K562 (cell line): ENCODE results near the gene SPATA2. TPM values are rescaled to one million over a fixed set of nuclear protein-coding genes. Genes with fewer than 3 reads are reported as not detected.

Experiments used
- BCOR ChIP-seq: fragments of 450-650 bp; IDR thresholded peaks from 2 replicates; pipeline ENCODE4 v1.6.1; 2016
- ETV1 ChIP-seq: fragments of 450-650 bp; conservative IDR thresholded peaks from 2 replicates; pipeline ENCODE4 v1.6.1; 2016; ENCODE audit warnings: missing genetic modification characterization, control low read depth, low read depth, missing compliant biosample characterization
- MTA3 ChIP-seq: fragments of 450-650 bp; formaldehyde crosslinking; IDR thresholded peaks from 2 replicates; pipeline ENCODE4 v1.6.1; 2017; ENCODE audit warnings: mild to moderate bottlenecking, borderline replicate concordance
- NFIX ChIP-seq: fragments of 250-450 bp; sonication (Bioruptor Pico); IDR thresholded peaks from 2 replicates; pipeline ENCODE4 v1.4.0; 2020; ENCODE audit warnings: low read depth, mild to moderate bottlenecking, moderate library complexity
- NR1H2 ChIP-seq: sonication (generic); formaldehyde crosslinking; IDR thresholded peaks from 2 replicates; pipeline ENCODE4 v1.4.0; 2020; ENCODE audit warnings: mild to moderate bottlenecking, missing genetic modification reagents
- NR4A1 ChIP-seq, 2 experiments: fragments of 250-450 bp in 1 of 2; fragments of 450-650 bp in 1 of 2; sonication (Bioruptor Pico) in 1 of 2; IDR thresholded peaks; 2 replicates each; pipeline versions ENCODE4 v1.4.0 to v1.6.1; 2016 to 2020; ENCODE audit warnings: mild to moderate bottlenecking in 2 of 2, missing compliant biosample characterization in 1 of 2, missing genetic modification characterization in 1 of 2, moderate library complexity in 1 of 2
- PCBP2 ChIP-seq: fragments of 200-400 bp; formaldehyde crosslinking; IDR thresholded peaks from 2 replicates; pipeline ENCODE4 v1.6.1; 2018; ENCODE audit warnings: low read length, low read depth, mild to moderate bottlenecking, moderate library complexity; ENCODE audit not compliant: poor library complexity, severe bottlenecking
- RBFOX2 ChIP-seq: fragments of 200-400 bp; formaldehyde crosslinking; IDR thresholded peaks from 2 replicates; pipeline ENCODE4 v1.6.1; 2017; ENCODE audit warnings: low read depth, mild to moderate bottlenecking, low read length, moderate library complexity
- RREB1 ChIP-seq: fragments of 250-450 bp; sonication (Bioruptor Pico); IDR thresholded peaks from 2 replicates; pipeline ENCODE4 v1.4.0; 2020
- XRCC4 ChIP-seq: IDR thresholded peaks from one replicate; pipeline ENCODE4 v1.6.1; 2011; ENCODE audit not compliant: insufficient read depth, insufficient read length; ENCODE audit errors: extremely low read depth
- YY1 ChIP-seq, 3 experiments: IDR thresholded peaks; 2 replicates each; pipeline ENCODE4 v1.6.1; 2011; ENCODE audit warnings: low read length in 2 of 3, mild to moderate bottlenecking in 2 of 3, moderate library complexity in 2 of 3, borderline replicate concordance in 1 of 3, control low read depth in 1 of 3, low read depth in 1 of 3; ENCODE audit not compliant: insufficient read depth in 3 of 3, insufficient replicate concordance in 2 of 3, control insufficient read depth in 1 of 3, insufficient read length in 1 of 3; ENCODE audit errors: extremely low read depth in 1 of 3
- ZBTB17 ChIP-seq: fragments of 450-650 bp; formaldehyde crosslinking; IDR thresholded peaks from 2 replicates; pipeline ENCODE4 v1.4.0; 2020; ENCODE audit warnings: mild to moderate bottlenecking
- ZBTB43 ChIP-seq: sonication (generic); formaldehyde crosslinking; IDR thresholded peaks from 2 replicates; pipeline ENCODE4 v1.8.0; 2023; ENCODE audit warnings: mild to moderate bottlenecking, missing genetic modification reagents
- ZBTB7A ChIP-seq: IDR thresholded peaks from 2 replicates; pipeline ENCODE4 v1.6.1; 2011; ENCODE audit warnings: low read depth, mild to moderate bottlenecking, low read length, moderate library complexity, borderline replicate concordance; ENCODE audit not compliant: control insufficient read depth
- ZNF431 ChIP-seq: sonication (generic); formaldehyde crosslinking; IDR thresholded peaks from 2 replicates; pipeline ENCODE4 v1.8.0; 2022; ENCODE audit warnings: mild to moderate bottlenecking, missing genetic modification reagents
- ZNF699 ChIP-seq: fragments of 250-450 bp; sonication (Bioruptor Pico); IDR thresholded peaks from 2 replicates; pipeline ENCODE4 v1.8.0; 2021; ENCODE audit warnings: mild to moderate bottlenecking, moderate library complexity; ENCODE audit not compliant: insufficient replicate concordance
- polyA plus RNA-seq, 8 experiments: library from polyadenylated mRNA; depleted of rRNA in 4 of 8; stranded (reverse) in 5 of 8; unstranded in 3 of 8; fragments of >200 nt; fragmentation: Nextera tagmentation in 2 of 8; fragmentation: Illumina TruSeq in 1 of 8; extraction: Ambion mirVana in 2 of 8; extraction: Trizol in 1 of 8; gene quantifications; 2 replicates each; pipeline versions ENCODE4 v1.2.1 to v1.2.3, GENCODE V29; 2011 to 2014; ENCODE audit warnings: inconsistent platforms in 1 of 8, missing spikeins in 1 of 8
- total RNA-seq, 7 experiments: library from RNA; depleted of rRNA in 6 of 7; stranded (reverse); fragments of >200 nt in 6 of 7; fragmentation: Illumina TruSeq in 2 of 7; extraction: Trizol in 2 of 7; gene quantifications; 2 replicates each; pipeline versions ENCODE4 v1.2.1 to v1.2.3, GENCODE V29; 2011 to 2021; ENCODE audit warnings: low replicate concordance in 1 of 7
- TF ChIP-seq, protein P1 (sequence below): fragments of 250-450 bp; sonication (Bioruptor Pico); IDR thresholded peaks from 2 replicates; pipeline ENCODE4 v1.4.0; 2020; ENCODE audit warnings: mild to moderate bottlenecking, moderate library complexity

Gene SPATA2
- total and polyA plus RNA-seq, 9 of the 15 experiments (the other 6 are each of a cell fraction or from before 2014, with no cell fraction given) = 0.46 to 8.2 (median 2.7) TPM

DNA sequence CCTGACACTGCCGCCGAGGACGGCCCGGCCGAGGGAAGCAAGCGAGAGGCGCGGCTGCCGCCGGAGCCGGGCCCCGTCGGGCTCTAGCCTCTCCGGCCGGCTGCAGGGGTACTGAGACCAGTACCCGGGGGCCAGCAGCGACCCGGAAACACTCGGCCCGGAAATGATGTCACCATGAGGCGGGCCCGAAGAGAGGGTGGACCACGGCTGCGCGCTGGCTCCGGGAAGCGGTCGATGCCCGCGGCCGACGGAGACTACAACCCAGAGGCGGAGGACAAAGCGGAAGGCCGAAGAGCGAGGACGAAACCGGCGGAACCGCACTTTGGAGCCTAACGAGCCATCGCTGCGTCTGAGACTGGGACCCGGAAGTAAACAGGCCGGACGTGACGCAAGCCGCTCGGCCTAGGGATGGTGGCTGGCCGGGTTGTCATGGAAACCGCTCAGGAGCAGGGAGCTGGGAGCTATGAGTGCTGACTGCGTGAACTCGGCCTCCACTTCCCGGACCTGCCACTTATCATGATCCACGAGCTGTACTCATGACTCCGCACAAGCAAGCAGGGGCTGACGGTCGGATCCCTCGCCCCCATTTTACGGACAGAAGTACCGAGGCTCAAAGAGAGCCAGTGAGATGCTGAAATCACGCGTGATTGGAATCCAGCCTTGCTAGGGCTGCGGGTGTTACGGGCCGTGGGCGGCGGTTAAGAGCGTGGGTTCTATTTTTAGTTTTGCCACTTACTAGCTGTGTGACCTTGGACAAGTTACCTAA, at the start of gene SPATA2 (continued):
- TF ChIP-seq ZBTB43 (CRISPR knock-in tag) (no peak), ZBTB17 (CRISPR knock-in tag) (peak; percentile 52), ZNF431 (CRISPR knock-in tag) (0 out of 2 replicates have a peak, but pooled peaks have one; percentile 51), MTA3 (peak; percentile 68; the same call in 1 of the 2 replicates), RREB1 (CRISPR knock-in tag) (0 out of 2 replicates have a peak, but pooled peaks have one; percentile 4), YY1 (IDR thresholded peaks at IDR 0.05; ENCODE audit: borderline replicate concordance in 1 of 3, control insufficient read depth in 1 of 3, extremely low read depth in 1 of 3, insufficient read depth in 3 of 3, insufficient read length in 1 of 3, insufficient replicate concordance in 2 of 3, low read depth in 1 of 3, low read length in 2 of 3) (peak in 2 of 3 experiments; percentile 63 to 72), NR4A1 (CRISPR knock-in tag; IDR thresholded peaks at IDR 0.05) (peak; percentile 37; the same call in 1 of the 2 replicates), NR4A1 (tag; IDR thresholded peaks at IDR 0.05) (no peak), ETV1 (peak; percentile 57), NR1H2 (CRISPR knock-in tag) (0 out of 2 replicates have a peak, but pooled peaks have one; percentile 72), BCOR (peak; percentile 100), ZNF699 (CRISPR knock-in tag) (no peak), ZBTB7A (peak; percentile 70; the same call in 1 of the 2 replicates), NFIX (CRISPR knock-in tag) (peak; percentile 18; the same call in 1 of the 2 replicates), RBFOX2 (peak; percentile 93), XRCC4 (no peak), PCBP2 (no peak)
- TF ChIP-seq, protein P1, sequence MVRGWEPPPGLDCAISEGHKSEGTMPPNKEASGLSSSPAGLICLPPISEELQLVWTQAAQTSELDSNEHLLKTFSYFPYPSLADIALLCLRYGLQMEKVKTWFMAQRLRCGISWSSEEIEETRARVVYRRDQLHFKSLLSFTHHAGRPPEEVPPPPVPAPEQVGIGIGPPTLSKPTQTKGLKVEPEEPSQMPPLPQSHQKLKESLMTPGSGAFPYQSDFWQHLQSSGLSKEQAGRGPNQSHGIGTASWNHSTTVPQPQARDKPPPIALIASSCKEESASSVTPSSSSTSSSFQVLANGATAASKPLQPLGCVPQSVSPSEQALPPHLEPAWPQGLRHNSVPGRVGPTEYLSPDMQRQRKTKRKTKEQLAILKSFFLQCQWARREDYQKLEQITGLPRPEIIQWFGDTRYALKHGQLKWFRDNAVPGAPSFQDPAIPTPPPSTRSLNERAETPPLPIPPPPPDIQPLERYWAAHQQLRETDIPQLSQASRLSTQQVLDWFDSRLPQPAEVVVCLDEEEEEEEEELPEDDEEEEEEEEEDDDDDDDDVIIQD = no peak
